Activated naive CD4-positive, alpha-beta T cell treated with anti-CD3 and anti-CD28 coated beads for 36 hours (primary cell): Measurements from ENCODE around the gene LAMTOR1. TPM values are rescaled to one million over a fixed set of nuclear protein-coding genes. Genes with fewer than 3 reads are reported as not detected.

Experiments used
- CTCF ChIA-PET: fragments of 350-600 bp; sonication (Branson Sonifier 250); formaldehyde crosslinking; loops from one replicate; lab custom pipeline; 2021; ENCODE audit warnings: antibody characterized with exemption; lab: Charles Lee
- DNase-seq: peaks from one replicate; pipeline ENCODE4 v3.0.0-alpha.2; 2020
- H3K27ac Mint-ChIP-seq: one replicate; pipeline ENCODE4 v1.8.0; 2021; ENCODE audit warnings: mild to moderate bottlenecking, mixed read lengths
- H3K27me3 Mint-ChIP-seq: one replicate; pipeline ENCODE4 v1.8.0; 2021; ENCODE audit warnings: low read depth, mixed read lengths
- H3K36me3 Mint-ChIP-seq: one replicate; pipeline ENCODE4 v1.8.0; 2021; ENCODE audit warnings: low read depth, mixed read lengths
- H3K4me1 Mint-ChIP-seq: one replicate; pipeline ENCODE4 v1.8.0; 2021; ENCODE audit warnings: low read depth, mixed read lengths
- H3K4me3 Mint-ChIP-seq: one replicate; pipeline ENCODE4 v1.8.0; 2021; ENCODE audit warnings: mild to moderate bottlenecking, moderate library complexity, mixed read lengths
- H3K9me3 Mint-ChIP-seq: one replicate; pipeline ENCODE4 v1.8.0; 2021; ENCODE audit warnings: mixed read lengths
- intact Hi-C: fragments of 100-400 bp; cut with micrococcal nuclease; formaldehyde crosslinking; loops from one replicate; pipeline ENCODE4 v1.15.1; 2023
- microRNA-seq: library from miRNA; unstranded; fragments of <30 nt; microRNA quantifications from one replicate; pipeline ENCODE4 v1.2.0, GENCODE V29; 2022; ENCODE audit warnings: borderline microRNAs expressed, borderline replicate concordance
- total RNA-seq, 2 experiments: library from RNA; stranded (reverse); gene quantifications; one replicate each; pipeline ENCODE4 v1.2.3, GENCODE V29; 2021

The LAMTOR1 gene
- total RNA-seq, 2 experiments from 2014 or later = 39.1 to 41.8 TPM

DNA sequence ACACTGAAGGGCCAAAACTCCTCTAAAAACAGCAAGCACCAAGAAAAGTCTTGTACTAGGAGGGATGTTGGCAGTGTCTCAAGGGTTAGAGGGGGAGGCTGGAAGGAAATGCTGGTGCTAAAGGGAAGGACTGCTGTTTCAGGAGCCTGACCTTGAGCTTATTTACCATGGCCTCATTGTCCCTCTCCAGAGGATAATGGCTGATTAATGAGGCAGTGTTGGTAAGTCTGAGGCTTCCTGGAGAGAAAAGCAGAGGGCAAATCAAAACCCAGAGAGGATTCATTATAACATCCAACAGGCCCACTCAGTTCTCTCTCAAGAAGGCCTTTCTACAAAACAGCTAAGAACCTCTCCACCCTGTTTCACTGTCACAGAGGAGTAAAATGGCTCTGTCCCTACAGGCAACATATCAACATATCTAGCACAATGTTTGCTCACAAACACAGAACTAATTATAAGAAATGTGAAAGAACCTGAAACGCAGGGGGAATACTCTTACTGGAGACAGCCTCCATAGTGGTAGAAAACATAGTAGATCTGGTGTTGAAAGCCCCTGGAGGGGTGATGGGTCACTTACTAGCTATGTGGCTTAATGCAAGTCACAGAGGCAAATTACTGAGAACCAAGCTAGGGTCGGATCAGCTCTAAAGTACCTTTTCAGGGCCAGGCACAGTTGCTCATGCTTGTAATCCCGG, 54.2 kb downstream of the LAMTOR1 start:
- Mint-ChIP-seq H3K9me3 (no peaks in the 10 kb centered on the region), H3K27me3 (no peaks in the 10 kb centered on the region), H3K4me1 (peaks cover 11% of the 10 kb centered on the region), H3K27ac (no peak overlapping the region), H3K36me3 (peaks cover 8% of the 10 kb centered on the region), H3K4me3 (no peak overlapping the region)
- CTCF ChIA-PET = interaction anchor here (0.6 to 1.4 kb wide), 5 partner anchors 10 to 76 kb away, joined by 3 to 5 read pairs (median 4); no protein-coding TSS in a partner anchor
- intact Hi-C loops = no loop called here
- DNase-seq = no peak

Small RNA genes within 50 kb of the gene (microRNA-seq; reads per million reads assigned to microRNA genes)
- gene MIR3165 = not detected

Other genes with a start within 250 kb of the LAMTOR1 start
- gene DEFB131B, start 224.8 kb downstream of the LAMTOR1 start, total RNA-seq = not detected
- 10 to 100 TPM; 14.2 to 16.4 TPM for gene XNDC1N, start 174.7 kb downstream of the LAMTOR1 start, total RNA-seq
- 10 to 100 TPM; 15.4 to 16.8 TPM for gene RNF121, start 174.3 kb downstream of the LAMTOR1 start, total RNA-seq
- 1 to 10 TPM; 4.1 to 5.4 TPM for gene IL18BP, start 104.4 kb downstream of the LAMTOR1 start, total RNA-seq
- 100 to 1,000 TPM; 189 to 194 TPM for gene NUMA1, start 22.8 kb downstream of the LAMTOR1 start, total RNA-seq
- 1 to 10 TPM; 6.8 to 8.3 TPM for gene LRRC51, start 22.4 kb downstream of the LAMTOR1 start, total RNA-seq
- not detected for gene TOMT, start 2.6 kb upstream of the LAMTOR1 start, total RNA-seq
- gene ANAPC15, start 9.4 kb upstream of the LAMTOR1 start, total RNA-seq = 10 to 100 TPM; 69.1 to 70.3 TPM
- not detected for gene FOLR3, start 32.4 kb upstream of the LAMTOR1 start, total RNA-seq
- gene FOLR1, start 88.8 kb upstream of the LAMTOR1 start, total RNA-seq = not detected
- not detected for gene FOLR2, start 113.5 kb upstream of the LAMTOR1 start, total RNA-seq
- 10 to 100 TPM; 67.1 to 74.0 TPM for gene INPPL1, start 121.5 kb upstream of the LAMTOR1 start, total RNA-seq
- not detected for gene PHOX2A, start 140.9 kb upstream of the LAMTOR1 start, total RNA-seq